Measurements from ENCODE around the gene KCNK7. TPM values are rescaled to one million over a fixed set of nuclear protein-coding genes. Genes with fewer than 3 reads are reported as not detected.
"Not testable (repeated sequence)": the region's sequence is repeated elsewhere in the genome, so short reads cannot be mapped to it uniquely, and the experiment has no call there.

The KCNK7 gene
- total RNA-seq, 2 donors from 2014 or later, result 0.66 to 1.0 TPM

DNA sequence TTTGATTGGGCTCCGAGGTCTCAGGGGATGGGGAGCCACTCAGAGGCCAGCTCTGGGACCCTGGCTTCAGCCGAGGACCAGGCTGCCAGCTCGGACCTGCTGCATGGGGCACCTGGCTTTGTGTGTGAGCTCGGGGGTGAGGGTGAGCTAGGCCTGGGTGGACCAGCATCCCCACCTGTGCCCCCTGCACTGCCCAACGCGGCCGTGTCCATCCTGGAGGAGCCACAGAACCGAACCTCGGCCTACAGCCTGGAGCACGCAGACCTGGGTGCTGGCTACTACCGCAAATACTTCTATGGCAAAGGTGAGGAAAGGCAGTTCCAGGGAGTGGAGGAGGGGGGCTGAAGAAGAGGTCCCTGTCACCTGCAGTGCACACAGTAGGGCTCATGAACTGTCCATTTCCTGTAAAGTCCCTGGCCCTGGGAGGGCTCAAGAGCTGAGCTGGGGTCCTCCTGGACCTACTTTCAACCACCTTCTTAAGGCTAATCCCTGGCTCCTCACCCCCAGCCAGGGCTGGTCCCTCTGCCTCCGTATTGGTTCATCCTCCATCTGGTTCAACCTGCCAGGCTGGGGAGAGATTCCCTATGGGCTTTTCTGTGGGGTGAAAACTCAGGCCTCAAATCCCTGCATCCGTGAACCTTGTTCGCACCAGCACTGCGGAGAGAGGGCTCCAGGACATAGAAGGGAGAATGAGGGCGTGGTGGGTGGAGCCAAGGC, 45.9 kb upstream of the KCNK7 start:
- Histone ChIP-seq H3K4me1 (peaks cover 23% of the 10 kb centered on the region), H3K27ac (peak overlapping the region in 1 of 4 donors; percentile 66)

DNA sequence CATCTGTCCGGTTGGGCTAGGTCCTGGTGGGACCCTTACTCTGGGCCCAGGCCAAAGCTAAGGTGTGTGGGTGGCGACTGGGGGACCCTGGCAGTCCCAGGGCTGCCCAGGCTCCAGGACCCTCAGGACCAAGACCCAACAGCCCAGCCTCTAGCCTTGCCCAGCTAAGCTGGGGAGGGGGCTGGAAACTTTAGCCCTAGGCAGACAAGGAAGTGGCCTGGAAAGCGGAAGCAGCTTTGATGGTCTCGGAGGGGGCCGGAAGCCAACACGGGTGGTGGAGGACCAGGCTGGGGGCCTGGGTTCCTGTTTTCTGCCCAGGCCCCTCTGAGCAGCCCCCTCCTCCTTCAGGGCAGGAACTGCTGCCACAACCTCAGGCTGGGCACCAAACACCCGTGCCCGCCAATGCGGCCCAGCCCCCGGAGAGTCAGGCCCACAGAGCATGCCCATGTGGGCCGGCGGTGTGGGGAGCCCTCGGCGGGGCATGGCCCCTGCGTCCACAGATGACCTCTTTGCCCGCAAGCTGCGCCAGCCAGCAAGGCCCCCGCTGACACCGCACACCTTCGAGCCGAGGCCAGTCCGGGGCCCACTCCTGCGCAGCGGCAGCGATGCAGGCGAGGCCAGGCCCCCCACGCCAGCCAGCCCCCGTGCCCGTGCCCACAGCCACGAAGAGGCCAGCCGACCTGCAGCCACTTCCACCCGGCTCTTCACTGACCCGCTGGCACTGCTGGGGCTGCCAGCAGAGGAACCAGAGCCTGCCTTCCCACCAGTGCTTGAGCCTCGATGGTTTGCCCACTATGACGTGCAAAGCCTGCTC, 45.1 kb upstream of the KCNK7 start:
- H3K36me3 ChIP-seq (replicated peaks in 1 of 2; ENCODE audit: insufficient read depth in 1 of 2, low read depth in 2 of 2), result peaks cover 1 to 2% of the 10 kb centered on the region in 2 donors
- no peaks in the 10 kb centered on the region for H3K9me3 ChIP-seq
- H3K4me3 ChIP-seq, result no peak overlapping the region
- H3K27ac ChIP-seq, result peak overlapping the region in 3 of 4 donors; percentile 12 to 73 (median 66)
- ATAC-seq, result no peak
- H3K4me1 ChIP-seq, result peaks cover 30% of the 10 kb centered on the region
- no peaks in the 10 kb centered on the region for H3K27me3 ChIP-seq
- WGBS, 2 donors, result 51 to 89% methylated on average over 3 to 13 of the region's 35 CpGs
- intact Hi-C loops (cut with DNase I), result no loop called here
- no peak for TF ChIP-seq POLR2A (IDR thresholded peaks at IDR 0.05)
- peak in 2 of 4 donors; percentile 31 to 70 for DNase-seq

More for the DNA sequence above, 45.9 kb upstream of the KCNK7 start:
- H3K27me3 ChIP-seq, result no peaks in the 10 kb centered on the region
- H3K36me3 ChIP-seq (replicated peaks in 1 of 2; ENCODE audit: insufficient read depth in 1 of 2, low read depth in 2 of 2), result peaks cover 0 to 2% of the 10 kb centered on the region in 2 donors
- WGBS, 2 donors, result 83 to 89% methylated on average over 4 to 15 of the region's 16 CpGs
- ATAC-seq (no peak), DNase-seq (no peak)
- intact Hi-C loops (cut with DNase I), result no loop called here
- no peak overlapping the region for H3K4me3 ChIP-seq
- TF ChIP-seq, protein P1, sequence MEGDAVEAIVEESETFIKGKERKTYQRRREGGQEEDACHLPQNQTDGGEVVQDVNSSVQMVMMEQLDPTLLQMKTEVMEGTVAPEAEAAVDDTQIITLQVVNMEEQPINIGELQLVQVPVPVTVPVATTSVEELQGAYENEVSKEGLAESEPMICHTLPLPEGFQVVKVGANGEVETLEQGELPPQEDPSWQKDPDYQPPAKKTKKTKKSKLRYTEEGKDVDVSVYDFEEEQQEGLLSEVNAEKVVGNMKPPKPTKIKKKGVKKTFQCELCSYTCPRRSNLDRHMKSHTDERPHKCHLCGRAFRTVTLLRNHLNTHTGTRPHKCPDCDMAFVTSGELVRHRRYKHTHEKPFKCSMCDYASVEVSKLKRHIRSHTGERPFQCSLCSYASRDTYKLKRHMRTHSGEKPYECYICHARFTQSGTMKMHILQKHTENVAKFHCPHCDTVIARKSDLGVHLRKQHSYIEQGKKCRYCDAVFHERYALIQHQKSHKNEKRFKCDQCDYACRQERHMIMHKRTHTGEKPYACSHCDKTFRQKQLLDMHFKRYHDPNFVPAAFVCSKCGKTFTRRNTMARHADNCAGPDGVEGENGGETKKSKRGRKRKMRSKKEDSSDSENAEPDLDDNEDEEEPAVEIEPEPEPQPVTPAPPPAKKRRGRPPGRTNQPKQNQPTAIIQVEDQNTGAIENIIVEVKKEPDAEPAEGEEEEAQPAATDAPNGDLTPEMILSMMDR (IDR thresholded peaks at IDR 0.05), result no peak
- TF ChIP-seq POLR2A (IDR thresholded peaks at IDR 0.05), result no peak
- H3K9me3 ChIP-seq, result no peaks in the 10 kb centered on the region

DNA sequence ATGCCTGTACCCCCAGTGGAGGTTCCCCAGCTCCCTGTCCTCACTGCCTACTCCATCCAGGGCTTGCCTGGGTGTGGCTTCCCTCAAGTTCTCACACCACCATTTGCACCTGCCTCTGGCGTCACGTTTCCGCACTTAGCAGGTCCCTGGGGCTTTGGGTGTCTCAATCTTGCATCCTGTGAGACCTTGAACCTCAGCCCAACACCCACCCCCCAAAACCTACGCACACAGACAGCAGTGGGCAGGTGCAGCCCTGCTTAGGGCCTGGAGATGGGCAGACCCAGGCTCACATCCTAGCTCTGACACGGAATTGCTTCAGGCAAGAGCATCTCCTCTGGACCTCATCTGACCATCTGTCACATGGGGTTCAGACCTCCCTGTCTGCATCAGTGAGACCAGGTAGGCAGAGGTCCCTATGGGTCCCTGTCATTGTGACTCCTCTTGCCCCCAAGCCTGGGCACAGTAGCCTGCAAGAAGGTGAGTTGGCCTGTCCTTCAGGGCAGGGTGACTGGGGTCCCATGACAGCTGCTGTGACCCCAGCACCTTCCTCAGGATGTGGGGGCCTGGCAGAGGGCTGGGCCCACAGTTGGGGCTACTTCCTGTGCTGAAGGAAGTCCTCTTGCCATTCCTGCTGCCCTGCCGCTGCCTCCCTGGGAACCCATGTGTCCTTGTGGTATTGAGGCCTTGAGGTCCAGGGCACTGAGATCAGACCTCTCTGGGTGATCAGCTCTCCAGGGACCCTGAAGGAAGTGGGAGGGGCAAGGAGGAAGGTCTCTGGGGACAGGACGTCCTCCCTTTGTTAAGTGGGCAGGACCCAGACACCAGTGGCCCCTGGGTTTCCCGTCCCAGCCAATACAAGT, 44.3 kb upstream of the KCNK7 start:
- Histone ChIP-seq H3K36me3 (replicated peaks in 1 of 2; ENCODE audit: insufficient read depth in 1 of 2, low read depth in 2 of 2) (peaks cover 8 to 10% of the 10 kb centered on the region in 2 donors), H3K9me3 (no peaks in the 10 kb centered on the region), H3K4me1 (peaks cover 30% of the 10 kb centered on the region), H3K27ac (peak overlapping the region in 2 of 4 donors; percentile 66 to 73), H3K27me3 (no peaks in the 10 kb centered on the region), H3K4me3 (no peak overlapping the region)
- ATAC-seq (no peak), DNase-seq (peak in 1 of 4 donors; percentile 59)
- intact Hi-C loops (cut with DNase I), result no loop called here
- TF ChIP-seq, protein P1 (IDR thresholded peaks at IDR 0.05), result no peak
- TF ChIP-seq POLR2A (IDR thresholded peaks at IDR 0.05), result no peak
- 45 to 88% methylated on average over 7 to 8 of the region's 8 CpGs for WGBS, 2 donors

DNA sequence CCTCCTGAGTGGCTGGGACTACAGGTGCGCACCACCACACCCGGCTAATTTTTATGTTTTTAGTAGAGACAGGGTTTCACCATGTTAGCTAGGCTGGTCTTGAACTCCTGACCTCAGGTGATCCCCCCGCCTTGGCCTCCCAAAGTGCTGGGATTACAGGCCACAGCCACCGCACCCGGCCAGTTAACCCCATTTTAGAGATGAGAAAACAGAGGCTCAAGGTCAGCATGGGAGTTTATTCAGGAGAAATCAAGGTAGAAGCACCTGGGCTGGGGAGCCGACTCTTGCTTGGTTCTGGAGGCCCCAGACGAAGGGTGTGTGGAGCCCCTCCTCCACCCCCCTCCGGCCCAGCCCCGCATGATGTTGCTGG, 43.6 kb upstream of the KCNK7 start:
- intact Hi-C loops (cut with DNase I); H3K9me3 ChIP-seq; DNase-seq; H3K4me3 ChIP-seq; ATAC-seq; H3K27me3 ChIP-seq: not testable (repeated sequence)
- Histone ChIP-seq H3K4me1 (peaks cover 30% of the 10 kb centered on the region), H3K27ac (peak overlapping the region in 2 of 4 donors; percentile 76 to 83), H3K36me3 (replicated peaks in 1 of 2; ENCODE audit: insufficient read depth in 1 of 2, low read depth in 2 of 2) (peaks cover 8 to 16% of the 10 kb centered on the region in 2 donors)
- 84% methylated on average over 8 to 9 of the region's 9 CpGs for whole genome bisulfite sequencing, 2 donors

DNA sequence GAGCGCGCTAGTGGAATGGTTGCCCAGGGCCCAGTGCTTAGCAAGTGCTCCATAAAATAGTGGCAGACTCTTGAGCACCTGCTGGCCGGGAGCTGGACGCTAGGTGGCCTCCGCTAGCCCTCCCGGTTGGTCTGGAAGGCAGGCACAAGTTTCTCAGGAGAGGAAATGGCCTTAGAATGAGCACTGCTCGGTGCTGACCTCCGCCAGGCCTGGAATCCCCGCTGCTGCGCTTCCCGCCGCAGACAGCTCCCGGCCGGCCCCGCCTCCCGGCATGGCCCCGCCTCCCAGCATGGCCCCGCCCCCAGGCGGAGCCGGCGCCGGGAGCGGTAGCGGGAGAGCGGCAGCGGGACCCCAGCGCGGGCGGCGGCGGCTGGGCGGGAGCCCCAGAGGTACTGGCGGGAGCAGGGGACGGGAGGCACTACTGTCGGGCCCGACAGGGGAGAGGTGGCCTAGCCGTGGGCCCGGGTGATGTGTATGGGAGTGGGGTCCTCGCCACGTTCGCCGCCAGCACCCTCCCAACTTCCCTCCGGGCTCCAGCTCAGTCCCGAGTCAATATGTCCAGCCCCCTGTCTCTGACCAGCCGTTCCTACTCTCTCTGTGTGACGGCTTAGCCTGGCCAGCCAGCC, 42.3 kb upstream of the KCNK7 start, which contains the start of gene SIPA1:
Gene SIPA1, plus strand, starts transcription at position 308 of the 626 bp plus-strand sequence. CDS start 2,821 bp downstream, outside the sequence.
- 3 to 15% methylated on average over 9 to 43 of the region's 46 CpGs for WGBS, 2 donors
- H3K27ac ChIP-seq, result peak within 1 kb of the TSS; percentile 59 to 83 (median 74)
- intact Hi-C loops (cut with DNase I), result no loop called here
- peak within 1 kb of the TSS; percentile 30 to 51 for H3K4me3 ChIP-seq
- peak; percentile 41 to 69 (median 65) for TF ChIP-seq POLR2A (IDR thresholded peaks at IDR 0.05)
- TF ChIP-seq, protein P1 (IDR thresholded peaks at IDR 0.05), result peak in 5 of 7 experiments; percentile 9 to 48 (median 34)
- peaks cover 8 to 16% of the 10 kb centered on the region in 2 donors for H3K36me3 ChIP-seq (replicated peaks in 1 of 2; ENCODE audit: insufficient read depth in 1 of 2, low read depth in 2 of 2)
- H3K4me1 ChIP-seq, result peaks cover 30% of the 10 kb centered on the region
- DNase-seq (peak; percentile 77 to 86 (median 82)), ATAC-seq (peak; percentile 91)
- no peaks in the 10 kb centered on the region for H3K27me3 ChIP-seq
- no peaks in the 10 kb centered on the region for H3K9me3 ChIP-seq

Measured in body of pancreas (tissue), 4 donors.